SK-N-SH (cell line): ENCODE results near the gene RGS14. TPM values are rescaled to one million over a fixed set of nuclear protein-coding genes. Genes with fewer than 3 reads are reported as not detected.

Experiments used
- CTCF ChIA-PET: fragments of 300-600, 350-600 bp; formaldehyde crosslinking; extraction: SDS; loops from one replicate; lab custom pipeline; 2021; lab: Yijun Ruan, JAX
- POLR2A ChIA-PET: fragments of 350-600 bp; sonication (Branson Sonifier 250); formaldehyde crosslinking; extraction: SDS; loops from one replicate; lab custom pipeline; 2020; ENCODE audit warnings: antibody characterized with exemption, inconsistent platforms; lab: Yijun Ruan, JAX
- DNase-seq: peaks from one replicate; pipeline ENCODE4 v3.0.0; 2012
- H2AFZ ChIP-seq: fragments of 200-600 bp; sonication (generic); 2 replicates; pipeline ENCODE4 v1.8.1; 2016; ENCODE audit warnings: antibody characterized with exemption, mild to moderate bottlenecking, low read depth
- H3F3A ChIP-seq: fragments of 200-600 bp; sonication (generic); replicated peaks from 2 replicates; pipeline ENCODE3; 2016; ENCODE audit warnings: antibody characterized with exemption, mild to moderate bottlenecking; ENCODE audit not compliant: insufficient read depth
- H3K27ac ChIP-seq, 2 experiments: fragments of 200-500 bp in 1 of 2; fragments of 200-600 bp in 1 of 2; sonication (Bioruptor generic) in 1 of 2; sonication (generic), shearing (Covaris generic) in 1 of 2; 2 replicates each; pipeline versions ENCODE4 v1.5.1 to v1.6.1; 2014 to 2016; ENCODE audit warnings: low read depth in 2 of 2, inconsistent platforms in 1 of 2, low read length in 1 of 2, mild to moderate bottlenecking in 1 of 2, mixed read lengths in 1 of 2
- H3K27me3 ChIP-seq: fragments of 200-600 bp; sonication (generic), shearing (Covaris generic); 2 replicates; pipeline ENCODE4 v1.6.1; 2016; ENCODE audit warnings: mixed run types; ENCODE audit not compliant: insufficient read depth
- H3K36me3 ChIP-seq, 2 experiments: fragments of 200-500 bp in 1 of 2; fragments of 200-600 bp in 1 of 2; sonication (Bioruptor generic) in 1 of 2; sonication (generic) in 1 of 2; replicated peaks in 1 of 2; 2 replicates each; pipeline versions ENCODE3 to v1.5.1; 2014 to 2016; ENCODE audit warnings: low read length in 1 of 2, mild to moderate bottlenecking in 1 of 2; ENCODE audit not compliant: insufficient read depth in 2 of 2, control insufficient read depth in 1 of 2
- H3K4me1 ChIP-seq, 2 experiments: fragments of 200-500 bp in 1 of 2; fragments of 200-600 bp in 1 of 2; sonication (Bioruptor generic) in 1 of 2; sonication (generic), shearing (Covaris generic) in 1 of 2; 2 replicates each; pipeline versions ENCODE4 v1.5.1 to v1.6.1; 2014 to 2016; ENCODE audit warnings: low read depth in 1 of 2, low read length in 1 of 2, mixed run types in 1 of 2; ENCODE audit not compliant: insufficient read depth in 2 of 2, control insufficient read depth in 1 of 2
- H3K4me2 ChIP-seq: fragments of 200-600 bp; sonication (generic), shearing (Covaris generic); 2 replicates; pipeline ENCODE4 v1.6.1; 2017; ENCODE audit warnings: mixed run types
- H3K4me3 ChIP-seq, 2 experiments: fragments of 200-500 bp in 1 of 2; fragments of 200-600 bp in 1 of 2; sonication (Bioruptor generic) in 1 of 2; sonication (generic), shearing (Covaris generic) in 1 of 2; 2 replicates each; pipeline versions ENCODE4 v1.5.1 to v1.8.1; 2014 to 2016; ENCODE audit warnings: low read depth in 2 of 2, inconsistent platforms in 1 of 2, low read length in 1 of 2, mild to moderate bottlenecking in 1 of 2, mixed read lengths in 1 of 2, moderate library complexity in 1 of 2
- H3K79me2 ChIP-seq: fragments of 200-600 bp; sonication (generic); 2 replicates; pipeline ENCODE4 v1.8.1; 2017; ENCODE audit warnings: mild to moderate bottlenecking; ENCODE audit not compliant: insufficient read depth
- H3K9ac ChIP-seq: fragments of 200-600 bp; sonication (generic); 2 replicates; pipeline ENCODE4 v1.6.1; 2017; ENCODE audit warnings: mixed run types
- H3K9me2 ChIP-seq: fragments of 200-600 bp; sonication (generic); 2 replicates; pipeline ENCODE4 v1.6.1; 2017; ENCODE audit warnings: mixed run types
- H3K9me3 ChIP-seq: fragments of 200-600 bp; sonication (generic); 2 replicates; pipeline ENCODE4 v1.6.1; 2017; ENCODE audit warnings: mixed run types, mild to moderate bottlenecking, moderate library complexity
- H4K20me1 ChIP-seq: fragments of 200-600 bp; sonication (generic); 2 replicates; pipeline ENCODE4 v1.6.1; 2017; ENCODE audit warnings: mild to moderate bottlenecking, mixed run types; ENCODE audit not compliant: insufficient read depth
- ELF1 ChIP-seq: IDR thresholded peaks from 2 replicates; pipeline ENCODE4 v1.4.0; 2012
- NFIC ChIP-seq: IDR thresholded peaks from 2 replicates; pipeline ENCODE4 v1.4.0; 2012; ENCODE audit warnings: borderline replicate concordance
- PBX3 ChIP-seq: IDR thresholded peaks from 2 replicates; pipeline ENCODE4; 2012
- REST ChIP-seq: IDR thresholded peaks from 2 replicates; pipeline ENCODE4 v1.6.1; 2012; ENCODE audit warnings: mild to moderate bottlenecking, low read depth, low read length, moderate library complexity
- RXRA ChIP-seq: IDR thresholded peaks from 2 replicates; pipeline ENCODE4 v1.4.0; 2012; ENCODE audit warnings: low read depth, mild to moderate bottlenecking, borderline replicate concordance
- ZBTB33 ChIP-seq: IDR thresholded peaks from 2 replicates; pipeline ENCODE4 v1.4.0; 2012; ENCODE audit warnings: low read depth, borderline replicate concordance
- WGBS: methylation state at CpG from one replicate; pipeline ENCODE4 v1.1.6; 2017; ENCODE audit warnings: low lambda C conversion rate; 5-methylcytosine and 5-hydroxymethylcytosine counted together
- polyA plus RNA-seq, 3 experiments: library from polyadenylated mRNA; depleted of rRNA; stranded (reverse); fragments of >200 nt; gene quantifications; 2 replicates each; pipeline ENCODE4 v1.2.3, GENCODE V29; 2012

The RGS14 gene
- polyA plus RNA-seq, 1 of the 3 experiments (the other 2 are of a cell fraction): 26.5 TPM

GRCh38 chr5:177334781-177335700 is 22.7 kb upstream of the RGS14 start:
- H3K4me2 ChIP-seq: no peak overlapping the region
- no peaks in the 10 kb centered on the region for H3K9me3 ChIP-seq
- TF ChIP-seq ELF1: no peak
- peaks cover 11% of the 10 kb centered on the region; the same call in 1 of the 2 replicates for H3K79me2 ChIP-seq
- H3K4me3 ChIP-seq: no peak overlapping the region
- no peaks in the 10 kb centered on the region for H3K9me2 ChIP-seq
- no peak overlapping the region for H3K9ac ChIP-seq
- no peaks in the 10 kb centered on the region for H3K27me3 ChIP-seq
- POLR2A ChIA-PET: no interaction called here
- H4K20me1 ChIP-seq: peaks cover 3% of the 10 kb centered on the region; the same call in 1 of the 2 replicates
- WGBS: 93% methylated on average over 13 of the region's 21 CpGs
- H3K4me1 ChIP-seq: no peaks in the 10 kb centered on the region
- no peak overlapping the region for H2AFZ ChIP-seq
- no peak for DNase-seq
- CTCF ChIA-PET: interaction anchor here (0.8 to 4.4 kb wide), 7 partner anchors 9 to 222 kb away, joined by 3 to 23 read pairs (median 3); partner anchors contain the start of genes PRELID1 and RAB24
- peaks cover 3 to 87% of the 10 kb centered on the region in 2 experiments for H3K36me3 ChIP-seq
- no peaks in the 10 kb centered on the region for H3F3A ChIP-seq
- H3K27ac ChIP-seq: no peak overlapping the region

GRCh38 chr5:177335701-177336065 is 22.0 kb upstream of the RGS14 start:
- Histone ChIP-seq H3F3A (no peaks in the 10 kb centered on the region), H3K4me2 (no peak overlapping the region), H3K79me2 (peaks cover 16% of the 10 kb centered on the region; the same call in 1 of the 2 replicates), H3K4me1 (no peaks in the 10 kb centered on the region), H4K20me1 (peaks cover 4% of the 10 kb centered on the region; the same call in 1 of the 2 replicates), H3K36me3 (peaks cover 3 to 81% of the 10 kb centered on the region in 2 experiments), H3K27me3 (no peaks in the 10 kb centered on the region), H3K9ac (no peak overlapping the region), H3K9me3 (no peaks in the 10 kb centered on the region), H3K9me2 (no peaks in the 10 kb centered on the region), H2AFZ (no peak overlapping the region), H3K4me3 (no peak overlapping the region), H3K27ac (no peak overlapping the region)
- ChIA-PET CTCF (interaction anchor here (0.8 to 4.4 kb wide), 6 partner anchors 13 to 222 kb away, joined by 3 to 23 read pairs (median 3); partner anchors contain the start of genes PRELID1 and RAB24), POLR2A (no interaction called here)
- DNase-seq: no peak
- 100% methylated on average over 2 of the region's 7 CpGs for WGBS
- TF ChIP-seq PBX3 (no peak), REST (no peak), ZBTB33 (no peak), RXRA (no peak), NFIC (no peak)
